PFSK-1 (cell line): ENCODE measurements around the gene TMEM163.

ENCODE experiments used
- FOXP2 ChIP-seq: optimal IDR thresholded peaks from 2 replicates; pipeline ENCODE3; 2011; ENCODE audit warnings: borderline replicate concordance, control low read depth, inconsistent platforms; ENCODE audit not compliant: insufficient read depth; ENCODE audit errors: extremely low read length, extremely low read depth
- POLR2AphosphoS5 ChIP-seq: IDR thresholded peaks from 2 replicates; pipeline ENCODE4 v1.6.1; 2012; ENCODE audit warnings: low read depth, mild to moderate bottlenecking, control low read depth, low read length, moderate library complexity
- REST ChIP-seq, 2 experiments: IDR thresholded peaks; 2 replicates each; pipeline versions ENCODE4 v1.6.1 to v1.8.0; 2011 to 2012; ENCODE audit warnings: low read depth in 2 of 2, low read length in 2 of 2, control low read depth in 1 of 2, inconsistent platforms in 1 of 2, mild to moderate bottlenecking in 1 of 2, moderate library complexity in 1 of 2; ENCODE audit not compliant: insufficient read depth in 1 of 2
- SIN3A ChIP-seq: IDR thresholded peaks from 2 replicates; pipeline ENCODE4 v1.6.1; 2012; ENCODE audit warnings: mild to moderate bottlenecking, low read length, moderate library complexity, borderline replicate concordance; ENCODE audit not compliant: insufficient read depth
- TAF1 ChIP-seq: IDR thresholded peaks from 2 replicates; pipeline ENCODE4 v1.6.1; 2012; ENCODE audit warnings: low read length, control low read depth, borderline replicate concordance; ENCODE audit not compliant: insufficient read depth

Gene TMEM163

GRCh38 chr2:134416637-134417036 is 302.2 kb downstream of the TMEM163 start:
- TF ChIP-seq FOXP2 (no peak), SIN3A (no peak), TAF1 (no peak), POLR2AphosphoS5 (no peak), REST (IDR thresholded peaks at IDR 0.05; ENCODE audit: insufficient read depth in 1 of 2, low read depth in 2 of 2, low read length in 2 of 2) (no peak)

- TF ChIP-seq REST (IDR thresholded peaks at IDR 0.05; ENCODE audit: insufficient read depth in 1 of 2, low read depth in 2 of 2, low read length in 2 of 2) (no peak), TAF1 (no peak), POLR2AphosphoS5 (no peak), FOXP2 (no peak), SIN3A (no peak)
Observed at GRCh38 chr2:134416018-134416417, 302.8 kb downstream of the TMEM163 start.

GRCh38 chr2:134413912-134414311 is 304.9 kb downstream of the TMEM163 start:
- TF ChIP-seq TAF1 (no peak), FOXP2 (no peak), SIN3A (no peak)

- TF ChIP-seq SIN3A (no peak), POLR2AphosphoS5 (no peak), REST (IDR thresholded peaks at IDR 0.05; ENCODE audit: insufficient read depth in 1 of 2, low read depth in 2 of 2, low read length in 2 of 2) (no peak), FOXP2 (no peak), TAF1 (no peak)
Observed at GRCh38 chr2:134413430-134413829, 305.4 kb downstream of the TMEM163 start.

- TF ChIP-seq REST (IDR thresholded peaks at IDR 0.05; ENCODE audit: insufficient read depth in 1 of 2, low read depth in 2 of 2, low read length in 2 of 2) (no peak), TAF1 (no peak), POLR2AphosphoS5 (no peak), FOXP2 (no peak), SIN3A (no peak)
Observed at GRCh38 chr2:134412639-134412999, 306.2 kb downstream of the TMEM163 start.
